Tibial nerve (tissue), 4 donors: ENCODE data around the gene PFKM. TPM values are rescaled to one million over a fixed set of nuclear protein-coding genes. Genes with fewer than 3 reads are reported as not detected.

Source experiments
- DNase-seq, 2 donors: peaks; one replicate each; pipeline ENCODE4 v3.0.0-alpha.2; 2019; ENCODE audit warnings: low spot score in 2 of 2
- H3K27ac ChIP-seq, 4 donors: fragments of 200-600 bp; sonication (generic) in 3 of 4; one replicate each; pipeline ENCODE4 v1.5.1; 2017 to 2019; ENCODE audit warnings: mild to moderate bottlenecking in 1 of 4
- H3K27me3 ChIP-seq, 2 donors: fragments of 200-600 bp; sonication (generic) in 1 of 2; one replicate each; pipeline versions ENCODE4 v1.5.1 to v1.6.0; 2017 to 2019
- H3K36me3 ChIP-seq, 3 donors: fragments of 200-600 bp; sonication (generic); one replicate each; pipeline ENCODE4 v1.5.1; 2018 to 2019
- H3K4me1 ChIP-seq, 4 donors: fragments of 200-600 bp; sonication (generic) in 3 of 4; one replicate each; pipeline ENCODE4 v1.5.1; 2017 to 2019
- H3K4me3 ChIP-seq, 4 donors: fragments of 200-600 bp; sonication (generic) in 3 of 4; one replicate each; pipeline ENCODE4 v1.5.1; 2017 to 2019; ENCODE audit warnings: mild to moderate bottlenecking in 1 of 4, moderate library complexity in 1 of 4
- H3K9me3 ChIP-seq, 4 donors: fragments of 200-600 bp; sonication (generic) in 3 of 4; one replicate each; pipeline ENCODE4 v1.5.1; 2017 to 2019
- CTCF ChIP-seq, 5 experiments: fragments of 200-600 bp in 3 of 5; fragments of 450-650 bp in 2 of 5; sonication (generic) in 3 of 5; IDR thresholded peaks; one replicate each; pipeline ENCODE4 v1.5.1; 2016 to 2019; ENCODE audit warnings: antibody characterized with exemption in 5 of 5, mild to moderate bottlenecking in 3 of 5, moderate library complexity in 2 of 5
- EP300 ChIP-seq, 2 donors: sonication (generic); formaldehyde crosslinking; IDR thresholded peaks; one replicate each; pipeline ENCODE4 v1.6.1; 2017; ENCODE audit warnings: antibody characterized with exemption in 2 of 2, mild to moderate bottlenecking in 1 of 2
- POLR2A ChIP-seq, 2 donors: fragments of 450-650 bp; IDR thresholded peaks; one replicate each; pipeline ENCODE4 v1.6.1; 2017; ENCODE audit warnings: antibody characterized with exemption in 2 of 2, mild to moderate bottlenecking in 2 of 2, moderate library complexity in 2 of 2
- WGBS, 2 donors: methylation state at CpG; one replicate each; pipeline ENCODE4 v1.1.5; 2018; 5-methylcytosine and 5-hydroxymethylcytosine counted together
- total RNA-seq, 4 donors: library from RNA; depleted of rRNA; stranded (reverse); fragments of >200 nt; gene quantifications; one replicate each; pipeline ENCODE4 v1.1.0, GENCODE V29; 2016

PFKM gene
- 10 to 100 TPM; 37.5 to 51.1 (median 47.4) TPM for total RNA-seq

GRCh38 chr12:48119078-48119833, at the start of gene PFKM:
Gene PFKM (plus strand): TSS chr12:48119364. CDS start chr12:48122775, 3,411 bp downstream.
- H3K4me3 ChIP-seq = peak within 1 kb of the TSS; percentile 55 to 83 (median 62)
- peaks cover 0 to 27% (median 6%) of the 10 kb centered on the region in 4 donors for H3K4me1 ChIP-seq
- peak in 1 of 2 donors; percentile 50 for TF ChIP-seq EP300 (IDR thresholded peaks at IDR 0.05)
- TF ChIP-seq POLR2A (IDR thresholded peaks at IDR 0.05) = no peak
- no peak for TF ChIP-seq CTCF (IDR thresholded peaks at IDR 0.05)
- peak within 1 kb of the TSS; percentile 5 to 83 (median 41) for H3K27ac ChIP-seq
- 1% methylated on average over 20 of the region's 20 CpGs for WGBS, 2 donors
- no peaks in the 10 kb centered on the region for H3K27me3 ChIP-seq
- peaks cover 0 to 19% (median 0%) of the 10 kb centered on the region in 3 donors for H3K36me3 ChIP-seq
- no peaks in the 10 kb centered on the region for H3K9me3 ChIP-seq
- peak; percentile 60 to 81 for DNase-seq

GRCh38 chr12:48070033-48070432, 49.1 kb upstream of the PFKM start:
- H3K27me3 ChIP-seq = no peaks in the 10 kb centered on the region
- H3K4me1 ChIP-seq = no peaks in the 10 kb centered on the region
- H3K9me3 ChIP-seq = no peaks in the 10 kb centered on the region
- TF ChIP-seq CTCF (IDR thresholded peaks at IDR 0.05) (no peak), POLR2A (IDR thresholded peaks at IDR 0.05) (no peak), EP300 (IDR thresholded peaks at IDR 0.05) (no peak)
- no peak overlapping the region for H3K27ac ChIP-seq
- WGBS, 2 donors = 97 to 100% methylated on average over 1 of the region's 1 CpG
- no peak for DNase-seq
- H3K4me3 ChIP-seq = no peak overlapping the region
- H3K36me3 ChIP-seq = peaks cover 6 to 98% (median 8%) of the 10 kb centered on the region in 3 donors

- no peak overlapping the region for H3K27ac ChIP-seq
- no peaks in the 10 kb centered on the region for H3K27me3 ChIP-seq
- TF ChIP-seq EP300 (IDR thresholded peaks at IDR 0.05) (no peak), CTCF (IDR thresholded peaks at IDR 0.05) (no peak), POLR2A (IDR thresholded peaks at IDR 0.05) (no peak)
- WGBS, 2 donors = 96% methylated on average over 4 of the region's 4 CpGs
- H3K4me1 ChIP-seq = no peaks in the 10 kb centered on the region
- no peak overlapping the region for H3K4me3 ChIP-seq
- peaks cover 4 to 94% (median 4%) of the 10 kb centered on the region in 3 donors for H3K36me3 ChIP-seq
- no peaks in the 10 kb centered on the region for H3K9me3 ChIP-seq
- DNase-seq = no peak
Measured at GRCh38 chr12:48070731-48071130, 48.4 kb upstream of the PFKM start.

GRCh38 chr12:48071808-48072207, 47.4 kb upstream of the PFKM start:
- 92 to 95% methylated on average over 2 of the region's 2 CpGs for WGBS, 2 donors
- no peak for TF ChIP-seq POLR2A (IDR thresholded peaks at IDR 0.05)
- TF ChIP-seq CTCF (IDR thresholded peaks at IDR 0.05) = no peak
- TF ChIP-seq EP300 (IDR thresholded peaks at IDR 0.05) = no peak
- Histone ChIP-seq H3K9me3 (no peaks in the 10 kb centered on the region), H3K27me3 (no peaks in the 10 kb centered on the region), H3K4me3 (no peak overlapping the region), H3K36me3 (peaks cover 4 to 84% (median 4%) of the 10 kb centered on the region in 3 donors), H3K27ac (no peak overlapping the region), H3K4me1 (no peaks in the 10 kb centered on the region)
- no peak for DNase-seq

- DNase-seq = no peak
- Histone ChIP-seq H3K4me1 (no peaks in the 10 kb centered on the region), H3K36me3 (peaks cover 4 to 79% (median 4%) of the 10 kb centered on the region in 3 donors), H3K9me3 (no peaks in the 10 kb centered on the region), H3K27me3 (no peaks in the 10 kb centered on the region), H3K4me3 (no peak overlapping the region), H3K27ac (no peak overlapping the region)
- TF ChIP-seq EP300 (IDR thresholded peaks at IDR 0.05) (no peak), POLR2A (IDR thresholded peaks at IDR 0.05) (no peak), CTCF (IDR thresholded peaks at IDR 0.05) (no peak)
- WGBS, 2 donors = 92 to 99% methylated on average over 3 of the region's 3 CpGs
Measured at GRCh38 chr12:48072266-48072665, 46.9 kb upstream of the PFKM start.
